GM12874 (cell line): ENCODE results near the gene HMX3.
A peak's percentile ranks its signal among the peaks of the same experiment; 100 is the strongest.

ENCODE experiments used
- CTCF ChIP-seq: IDR thresholded peaks from 2 replicates; pipeline ENCODE4 v1.5.1; 2011; ENCODE audit warnings: low read depth, mild to moderate bottlenecking, control low read depth, low read length, moderate library complexity; ENCODE audit not compliant: insufficient read depth

The HMX3 gene

GRCh38 chr10:123119081-123119480, 16.7 kb upstream of the HMX3 start:
- no peak for TF ChIP-seq CTCF

GRCh38 chr10:123126246-123126645, 9.5 kb upstream of the HMX3 start:
- no peak for TF ChIP-seq CTCF

GRCh38 chr10:123129618-123130271, 6.0 kb upstream of the HMX3 start:
- no peak for TF ChIP-seq CTCF

GRCh38 chr10:123132576-123133477, 2.9 kb upstream of the HMX3 start:
- peak; percentile 91 for TF ChIP-seq CTCF

- TF ChIP-seq CTCF: no peak
Observed at GRCh38 chr10:123133541-123134342, 2.0 kb upstream of the HMX3 start.

GRCh38 chr10:123134343-123134914, 1.3 kb upstream of the HMX3 start:
- no peak for TF ChIP-seq CTCF
